Astrocyte of the spinal cord (primary cell): Measurements from ENCODE around the gene RBP4.

Source experiments
- DNase-seq: peaks from one replicate; pipeline ENCODE4 v3.0.0; 2011; ENCODE audit warnings: low read depth, low spot score
- H3K4me3 ChIP-seq: 2 replicates; pipeline ENCODE4 v1.5.1; 2011; ENCODE audit warnings: low read depth, mild to moderate bottlenecking, low read length, moderate library complexity
- CTCF ChIP-seq: IDR thresholded peaks from 2 replicates; pipeline ENCODE4 v1.5.1; 2012; ENCODE audit warnings: low read depth, mild to moderate bottlenecking, low read length, inconsistent platforms
- in situ Hi-C: cut with HindIII; loops from 2 replicates; pipeline ENCODE4 v1.10.0; 2017; ENCODE audit warnings: low sequenced_read_pairs

The RBP4 gene

GRCh38 chr10:93598157-93598556 is 2.9 kb downstream of the RBP4 start:
- TF ChIP-seq CTCF, result no peak
- no peak for DNase-seq
- in situ Hi-C loops, result no loop called here
- no peak overlapping the region for H3K4me3 ChIP-seq

GRCh38 chr10:93597075-93597599 is 3.9 kb downstream of the RBP4 start:
- H3K4me3 ChIP-seq, result no peak overlapping the region
- TF ChIP-seq CTCF, result no peak
- DNase-seq, result no peak
- in situ Hi-C loops, result no loop called here

- in situ Hi-C loops, result no loop called here
- TF ChIP-seq CTCF, result peak; percentile 9
- DNase-seq, result no peak
- H3K4me3 ChIP-seq, result no peak overlapping the region
Observed at GRCh38 chr10:93596539-93596938, 4.5 kb downstream of the RBP4 start.

- peak; percentile 30 for DNase-seq
- no peak for TF ChIP-seq CTCF
- H3K4me3 ChIP-seq, result no peak overlapping the region
- in situ Hi-C loops, result no loop called here
Observed at GRCh38 chr10:93595378-93596161, 5.5 kb downstream of the RBP4 start.

GRCh38 chr10:93594518-93594917 is 6.5 kb downstream of the RBP4 start:
- no peak overlapping the region for H3K4me3 ChIP-seq
- DNase-seq, result no peak
- in situ Hi-C loops, result no loop called here
- TF ChIP-seq CTCF, result no peak

GRCh38 chr10:93593749-93594148 is 7.3 kb downstream of the RBP4 start:
- no peak for DNase-seq
- in situ Hi-C loops, result no loop called here
- no peak for TF ChIP-seq CTCF
- H3K4me3 ChIP-seq, result no peak overlapping the region
